SKM-1 (cell line): ENCODE results near the gene CCDC178.

Source experiments
- DNase-seq: peaks from one replicate; lab custom pipeline; 2025; ENCODE audit not compliant: unreplicated experiment; lab: John Stamatoyannopoulos, UW

The CCDC178 gene

DNA sequence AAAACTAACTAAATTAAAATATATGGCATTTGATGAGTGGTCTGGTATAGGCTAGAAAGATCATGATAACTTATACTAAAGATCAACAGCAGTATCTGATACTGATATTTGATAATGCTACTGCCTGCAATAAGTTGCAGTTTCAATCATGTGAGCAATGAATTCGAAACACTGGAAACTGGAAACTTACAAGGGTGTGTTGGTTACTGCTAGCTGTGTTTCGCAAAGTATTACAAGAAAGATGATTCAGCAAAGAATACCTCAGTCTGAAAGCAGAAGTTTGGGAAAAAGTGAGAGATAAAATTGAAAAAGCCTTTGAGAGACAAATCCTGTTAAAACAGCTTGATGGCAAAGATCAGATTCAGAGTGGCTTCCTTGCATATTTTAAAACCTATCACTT is 294.5 kb downstream of the CCDC178 start:
- DNase-seq = peak; percentile 67

DNA sequence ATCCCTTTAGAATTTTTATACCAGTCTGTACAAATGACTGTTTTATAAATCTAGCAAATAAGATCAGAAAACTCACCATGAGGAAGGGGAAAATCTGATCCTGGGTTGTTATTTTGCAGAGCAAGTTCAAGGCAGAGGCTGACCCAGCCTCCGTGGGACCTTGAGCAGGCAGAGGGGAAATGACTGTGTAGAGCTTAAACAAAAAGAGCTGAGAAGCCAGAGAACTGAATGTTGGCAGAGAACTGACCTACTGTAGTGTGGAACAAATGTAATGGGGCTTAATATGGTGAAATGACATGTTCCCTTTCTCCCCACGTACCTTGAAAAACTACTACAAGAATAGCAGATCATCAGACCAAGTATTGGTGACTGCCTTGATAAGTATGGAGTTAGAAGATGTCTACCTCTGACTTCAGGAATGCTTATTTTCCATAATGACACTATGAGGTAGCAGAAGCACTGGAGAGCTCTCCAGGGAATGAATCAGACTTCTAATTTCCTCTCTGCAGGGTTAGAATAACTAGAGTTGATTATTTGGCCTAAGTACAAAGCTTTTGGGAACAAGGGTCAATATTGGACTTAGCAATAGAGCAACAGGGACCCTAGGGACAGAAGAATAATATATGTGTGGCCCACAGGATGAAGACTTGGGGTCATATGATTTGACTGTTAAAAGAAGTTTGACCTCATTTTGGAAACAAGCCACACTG is 304.4 kb downstream of the CCDC178 start:
- no peak for DNase-seq

DNA sequence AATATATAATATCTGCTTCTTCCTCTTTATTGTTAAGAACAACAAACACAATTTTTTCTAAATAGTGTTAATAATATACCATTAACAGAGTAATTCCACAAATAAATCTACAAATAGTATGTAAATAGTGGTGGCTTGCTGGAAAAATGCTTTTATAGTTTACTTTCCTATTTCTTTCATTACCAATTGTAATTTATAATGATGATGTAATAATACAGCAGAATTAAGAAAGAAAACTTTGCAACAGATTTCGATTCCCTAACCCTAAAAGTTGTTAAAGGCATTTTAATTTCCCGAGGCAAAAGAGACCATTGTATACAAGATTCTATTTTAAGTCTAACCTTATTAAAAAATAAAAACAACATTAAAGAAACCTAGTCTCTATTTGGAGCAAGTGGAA is 307.9 kb downstream of the CCDC178 start:
- no peak for DNase-seq

DNA sequence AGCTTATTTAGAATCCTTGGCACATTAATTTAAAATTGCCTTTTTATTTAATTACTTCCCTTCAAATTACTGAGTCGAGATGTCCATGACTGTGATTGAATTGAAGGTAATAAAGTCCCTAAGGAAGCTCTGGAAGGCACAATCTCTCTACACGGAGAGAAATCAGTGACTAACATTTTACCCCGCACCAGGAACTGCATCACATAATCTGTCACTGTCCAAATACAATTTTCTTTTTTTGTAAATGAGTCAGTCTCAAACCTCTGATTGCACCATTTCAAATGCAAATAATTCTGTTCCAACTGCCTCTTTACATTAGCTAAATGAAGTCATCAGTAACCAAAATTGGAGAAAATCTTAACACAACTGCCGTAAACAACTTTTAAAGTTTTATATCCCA is 311.9 kb downstream of the CCDC178 start:
- no peak for DNase-seq

DNA sequence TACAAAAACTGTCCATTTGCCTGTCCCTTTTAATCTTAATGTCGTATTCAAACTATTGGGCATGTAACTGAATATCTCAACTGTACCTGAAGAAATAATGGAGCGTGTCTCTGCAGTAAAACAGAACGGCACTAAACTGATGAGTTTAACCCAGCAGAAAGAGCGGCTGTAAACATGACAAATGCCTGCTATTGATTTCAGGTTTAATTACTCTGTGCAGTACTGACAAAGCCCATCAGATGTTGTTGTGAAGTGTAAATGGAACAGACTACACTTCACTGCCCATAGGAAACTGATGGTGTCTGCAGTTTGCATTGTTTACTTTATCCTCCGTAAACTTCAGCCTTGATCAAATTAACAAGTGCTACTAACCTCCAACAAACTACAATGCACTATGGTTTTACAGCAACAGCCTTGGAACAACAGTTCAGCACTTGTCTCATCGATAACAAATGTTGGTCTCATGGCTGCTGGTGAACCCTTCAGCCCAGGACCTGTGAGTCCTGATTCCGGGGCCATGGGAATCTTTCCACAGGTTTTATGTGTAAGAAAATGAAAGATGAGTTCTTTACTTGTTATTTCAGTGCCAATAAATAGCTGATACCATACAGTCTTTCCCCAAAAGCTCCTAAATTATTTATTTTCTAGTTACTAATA is 316.5 kb downstream of the CCDC178 start:
- DNase-seq = no peak

DNA sequence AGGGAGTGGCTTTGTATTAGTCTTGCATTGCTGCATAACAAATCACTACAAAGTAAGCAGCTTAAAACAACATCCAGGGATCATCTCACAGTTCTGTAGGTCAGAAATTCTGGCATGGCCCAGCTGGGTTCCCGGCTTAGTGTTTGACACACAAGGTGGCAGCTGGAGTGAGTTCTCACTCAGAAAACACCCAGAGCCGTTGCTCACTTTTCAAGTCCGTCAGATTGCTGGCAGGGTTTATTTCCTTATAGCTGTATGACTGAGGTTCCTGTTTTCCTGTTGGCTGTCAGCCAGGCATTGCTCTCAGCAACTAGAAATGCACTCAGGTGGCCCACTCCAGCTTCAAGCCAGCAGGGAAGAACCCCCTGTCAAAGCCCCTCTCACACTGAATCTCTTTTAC is 324.1 kb downstream of the CCDC178 start:
- DNase-seq = peak; percentile 31

DNA sequence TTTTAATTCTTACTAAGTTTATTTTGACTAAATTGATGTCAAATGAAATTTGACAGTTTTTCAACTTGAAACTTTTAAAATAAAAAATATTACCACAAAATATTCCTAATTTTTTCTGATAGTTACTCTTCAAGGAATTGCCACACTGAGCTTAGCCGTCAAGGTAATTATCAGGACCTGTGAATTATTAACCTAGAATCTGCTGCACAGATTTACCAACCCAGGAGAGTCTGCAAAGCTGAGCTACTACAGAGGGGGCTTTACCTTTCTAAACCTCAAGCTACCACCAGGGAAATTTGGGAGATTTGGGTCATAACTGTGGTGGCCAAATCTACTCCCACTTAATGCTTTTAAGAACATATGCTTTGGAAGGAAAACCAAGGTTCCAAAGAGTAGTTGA is 324.6 kb downstream of the CCDC178 start:
- DNase-seq = no peak

DNA sequence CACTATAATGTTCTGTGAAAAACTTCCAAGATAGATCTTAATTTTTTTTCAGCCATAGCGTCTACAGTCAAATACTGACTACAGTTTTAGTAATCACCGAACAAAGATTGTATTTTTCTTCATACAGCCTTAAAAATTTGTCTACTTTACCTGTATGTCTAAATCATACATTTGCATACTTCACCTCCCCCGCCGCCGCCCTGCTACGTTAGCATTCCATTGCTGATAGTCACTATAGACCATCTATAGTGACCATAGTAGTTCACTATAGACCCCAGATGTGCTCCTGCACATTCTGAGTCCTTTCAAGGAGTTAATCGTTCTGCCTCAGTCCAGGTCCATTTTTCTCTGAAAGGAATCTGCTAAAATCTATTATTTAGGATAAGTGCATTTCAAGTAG is 325.0 kb downstream of the CCDC178 start:
- DNase-seq = no peak

DNA sequence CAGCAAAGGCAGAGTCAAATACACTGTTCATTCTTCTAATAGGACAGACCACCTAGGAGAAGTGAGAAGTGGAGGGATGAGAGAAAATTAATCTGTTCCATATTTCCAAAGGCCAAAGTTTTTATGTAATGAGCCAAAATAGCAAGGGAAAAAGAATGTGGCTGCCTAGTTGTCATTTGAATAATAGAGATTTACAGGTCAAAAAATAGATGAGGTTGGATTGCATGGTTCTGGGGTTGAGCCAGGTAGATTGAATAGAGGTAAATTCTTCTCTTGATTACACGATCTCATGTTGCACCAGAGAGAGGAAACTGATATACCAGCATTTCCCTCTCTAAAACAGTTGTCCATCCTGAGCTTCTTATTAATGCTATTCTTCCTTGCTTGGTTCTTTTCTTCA is 325.8 kb downstream of the CCDC178 start:
- no peak for DNase-seq

DNA sequence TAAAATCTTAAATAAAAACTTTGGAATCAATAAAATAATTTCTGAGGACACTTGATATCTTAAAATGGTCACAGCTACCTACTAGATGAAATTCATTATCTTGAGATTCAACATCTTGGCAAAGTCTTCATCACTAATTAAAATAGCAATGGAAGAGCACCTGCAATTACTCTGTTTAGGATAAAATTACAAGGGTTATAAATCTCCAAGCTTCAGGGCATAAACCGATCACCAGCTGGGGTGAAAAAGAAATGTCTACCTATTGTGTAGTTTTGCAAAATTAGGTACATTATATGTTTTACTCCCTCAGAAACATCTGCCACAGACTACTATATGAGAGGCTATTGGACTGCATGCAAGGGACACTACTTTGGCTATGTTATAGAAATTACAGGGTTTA is 327.1 kb downstream of the CCDC178 start:
- DNase-seq = no peak

DNA sequence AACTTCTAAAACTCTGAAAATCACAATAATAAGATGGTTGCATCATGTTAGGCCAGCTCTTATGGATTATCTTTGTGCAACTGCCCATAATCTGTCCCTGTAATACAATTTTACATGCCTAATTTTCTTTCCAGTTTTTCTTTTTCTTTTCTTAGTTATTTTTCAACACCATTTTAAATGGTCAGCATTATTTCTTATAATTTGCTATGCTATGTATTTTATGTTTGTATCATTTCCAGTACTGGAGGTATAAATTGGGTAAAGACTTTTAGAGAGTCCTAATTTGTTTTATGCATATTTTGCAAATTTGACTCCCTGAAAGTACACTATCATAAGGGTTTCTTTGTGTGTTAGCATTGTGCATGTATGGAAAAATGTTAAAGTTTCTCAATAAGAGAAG is 333.0 kb downstream of the CCDC178 start:
- no peak for DNase-seq

DNA sequence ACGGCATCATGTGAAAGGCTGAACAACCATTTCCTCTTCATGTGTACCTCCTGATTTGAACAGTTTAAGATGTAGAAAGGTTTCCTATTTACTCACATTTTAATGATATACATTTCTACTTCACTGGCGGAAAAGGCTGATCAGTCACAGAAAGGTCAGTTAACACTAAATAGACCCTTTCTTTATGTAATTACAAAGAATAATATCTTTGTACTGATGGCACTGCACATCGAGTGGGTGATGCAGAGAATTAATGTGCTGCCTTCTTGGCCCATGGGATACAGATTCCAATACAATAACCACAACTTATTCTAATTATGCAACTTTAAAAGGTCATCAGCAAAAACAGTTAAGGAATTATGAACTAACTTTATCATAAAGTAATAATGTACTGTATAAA is 339.2 kb downstream of the CCDC178 start:
- DNase-seq = no peak

DNA sequence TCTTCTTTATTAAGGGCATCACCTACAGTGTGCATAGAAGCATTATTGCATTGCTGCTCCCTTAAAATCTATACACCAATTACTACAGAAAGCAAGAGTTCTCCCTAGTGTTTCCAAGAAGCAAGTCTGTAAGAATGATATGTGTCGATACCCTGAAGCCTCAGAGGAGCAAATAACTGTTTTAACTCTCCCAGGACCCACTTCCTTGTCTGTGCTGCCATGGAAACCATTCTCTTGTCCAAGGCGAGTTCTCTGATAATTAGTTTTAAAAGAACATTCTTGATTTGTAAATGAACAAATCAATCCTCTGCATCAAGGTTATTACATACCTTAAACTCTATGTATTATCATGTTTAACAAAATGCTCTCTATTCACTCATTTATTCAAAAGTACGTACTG is 340.9 kb downstream of the CCDC178 start:
- no peak for DNase-seq

DNA sequence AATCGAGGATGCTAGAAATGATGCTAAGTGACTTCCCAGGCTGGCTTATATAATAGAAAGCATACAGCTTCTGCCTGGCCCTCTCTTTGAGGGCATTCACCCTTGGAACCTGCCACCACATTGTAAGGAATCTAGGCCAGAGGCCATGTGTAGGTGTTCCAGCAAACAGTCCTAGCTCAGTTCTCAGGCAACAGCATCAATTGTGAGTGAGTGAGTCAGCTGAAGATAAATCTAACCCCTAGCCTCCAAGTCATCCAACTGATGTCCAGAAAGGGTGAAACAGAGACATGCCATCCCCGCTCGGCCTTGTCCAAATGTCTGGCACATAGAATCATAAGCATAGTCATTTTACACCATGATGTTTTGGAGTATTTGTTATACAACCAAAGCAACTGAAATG is 343.4 kb downstream of the CCDC178 start:
- DNase-seq = no peak

DNA sequence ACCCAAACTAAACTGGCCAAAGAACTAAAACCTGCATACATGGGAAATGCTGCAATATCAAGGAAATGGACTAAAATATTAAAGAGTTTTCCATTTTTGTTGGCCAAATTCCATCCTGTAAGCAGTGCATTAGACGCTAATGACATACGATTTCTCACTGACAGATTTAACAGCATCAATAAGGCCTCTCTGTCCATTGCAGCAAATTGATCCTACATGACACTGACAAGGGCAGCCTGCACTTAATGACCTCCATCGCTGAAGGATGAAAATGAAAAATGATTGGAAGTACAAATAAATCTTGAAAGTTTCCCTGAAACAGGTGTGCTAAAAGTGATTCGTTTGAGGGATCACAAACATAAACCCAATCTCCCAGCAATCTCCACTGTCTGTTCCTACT is 350.1 kb downstream of the CCDC178 start:
- DNase-seq = no peak

DNA sequence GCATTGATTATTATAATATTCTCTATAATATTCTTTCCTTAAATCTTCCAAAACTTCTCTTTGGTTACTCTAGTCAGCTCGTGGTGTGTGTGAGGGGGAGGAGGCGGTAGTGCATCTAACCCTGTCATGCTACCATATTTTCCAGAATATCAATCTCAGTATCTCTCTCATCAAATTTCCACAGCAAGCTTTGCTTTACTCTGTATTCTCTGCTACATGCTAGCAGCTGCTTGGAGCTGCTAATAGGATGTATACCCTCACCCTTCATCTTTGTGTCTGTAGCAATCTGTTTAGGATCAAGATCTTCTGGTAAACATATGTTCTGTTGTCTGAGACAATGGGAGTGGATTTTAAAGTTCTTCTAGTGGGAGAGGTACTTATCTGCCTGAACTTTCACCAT is 363.9 kb downstream of the CCDC178 start:
- DNase-seq = no peak

DNA sequence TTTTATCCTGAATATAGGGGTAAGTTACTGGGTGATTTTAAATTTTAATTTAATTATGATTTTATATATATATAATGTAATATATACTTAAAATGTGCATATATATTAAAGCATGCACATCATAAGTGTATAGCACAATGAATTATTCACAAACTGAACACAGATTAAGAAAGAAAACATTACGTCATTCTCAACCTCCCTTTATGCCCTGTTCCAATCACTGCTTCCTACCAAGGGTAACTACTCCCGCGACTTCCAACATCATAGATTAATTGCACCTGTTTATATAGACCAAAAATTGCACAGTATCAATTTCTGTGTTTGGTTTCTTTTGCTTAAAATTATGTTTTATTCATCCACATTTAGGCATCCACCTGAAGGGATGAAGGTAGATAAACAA is 366.4 kb downstream of the CCDC178 start:
- DNase-seq = no peak

DNA sequence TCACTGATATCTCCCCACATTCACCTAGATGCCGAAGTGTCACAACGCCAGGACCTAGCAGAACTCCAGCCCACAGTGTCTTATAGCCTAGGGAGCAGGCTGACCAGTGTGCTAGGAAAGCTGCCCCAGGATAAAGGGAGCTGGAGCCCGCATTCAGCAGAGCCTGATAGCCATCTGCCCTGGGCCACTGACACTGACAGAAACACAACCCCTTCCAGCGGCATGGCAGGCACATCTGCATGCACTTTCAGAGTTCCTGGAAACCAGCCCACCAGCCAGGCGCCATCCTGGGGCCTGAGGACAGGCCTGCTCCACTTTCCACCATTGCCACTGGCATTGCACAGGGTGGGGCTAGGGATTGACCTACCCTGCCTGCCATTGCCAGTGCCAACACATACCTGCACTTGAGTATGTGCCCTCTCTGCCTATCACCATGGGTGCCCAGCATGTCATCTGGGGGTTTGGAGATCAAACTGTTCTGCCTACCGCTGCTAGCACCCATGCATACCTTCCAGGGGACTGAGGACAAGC is 377.6 kb downstream of the CCDC178 start:
- DNase-seq = no peak

DNA sequence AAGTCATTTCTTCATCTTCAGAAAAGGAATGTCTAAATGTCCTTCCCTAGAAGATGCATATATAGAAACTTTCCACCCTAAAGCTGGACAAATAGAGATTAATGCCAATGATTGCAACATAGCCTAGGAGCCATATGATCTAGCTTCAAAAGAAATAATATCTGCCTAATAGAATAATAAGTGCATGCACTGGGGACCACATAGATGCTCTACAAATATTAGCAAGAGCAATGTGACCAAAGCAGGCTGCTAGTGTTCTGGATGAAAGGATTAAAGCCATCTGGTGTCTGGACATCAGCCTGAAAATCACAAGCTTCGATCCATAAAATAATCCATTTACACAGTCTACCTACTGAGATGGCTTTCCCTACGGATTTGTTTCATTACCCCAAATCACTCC is 387.6 kb downstream of the CCDC178 start:
- no peak for DNase-seq

DNA sequence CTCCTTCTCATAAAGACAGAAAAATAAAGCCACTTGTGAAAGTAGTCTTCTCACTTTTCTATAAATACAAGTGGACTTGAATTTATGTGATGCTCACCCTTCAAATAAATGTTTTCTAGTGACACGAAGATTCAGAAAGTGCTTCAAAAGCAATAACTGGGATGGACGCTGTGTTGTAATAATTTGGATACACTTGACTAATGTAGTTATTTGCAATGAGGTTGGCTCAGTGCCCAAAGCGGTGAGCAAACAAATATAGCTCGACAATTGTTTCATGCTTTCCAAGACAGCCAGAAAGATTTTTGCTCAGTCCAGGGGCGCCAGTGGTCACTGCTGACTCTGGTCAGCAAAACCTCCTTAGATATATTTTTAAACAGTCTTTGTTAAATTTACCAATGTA is 389.1 kb downstream of the CCDC178 start:
- no peak for DNase-seq

DNA sequence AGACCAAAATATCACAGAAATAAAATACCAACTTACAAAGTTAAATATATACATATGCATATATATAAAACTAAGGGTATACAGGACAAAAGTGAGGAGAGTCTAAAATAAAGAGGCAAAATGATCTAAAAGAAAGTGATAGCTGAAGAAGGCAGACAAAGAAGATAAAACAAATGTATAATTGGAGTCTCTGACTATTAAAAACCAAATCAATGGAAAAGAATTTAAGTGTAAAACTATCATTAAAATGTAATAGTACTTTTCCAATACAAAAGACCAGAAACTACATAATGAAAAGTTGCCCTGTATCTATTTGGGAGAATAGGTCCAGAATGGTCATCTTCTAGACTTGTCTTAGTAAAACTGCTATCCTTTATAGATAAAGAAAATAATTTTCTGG is 400.3 kb downstream of the CCDC178 start:
- no peak for DNase-seq

DNA sequence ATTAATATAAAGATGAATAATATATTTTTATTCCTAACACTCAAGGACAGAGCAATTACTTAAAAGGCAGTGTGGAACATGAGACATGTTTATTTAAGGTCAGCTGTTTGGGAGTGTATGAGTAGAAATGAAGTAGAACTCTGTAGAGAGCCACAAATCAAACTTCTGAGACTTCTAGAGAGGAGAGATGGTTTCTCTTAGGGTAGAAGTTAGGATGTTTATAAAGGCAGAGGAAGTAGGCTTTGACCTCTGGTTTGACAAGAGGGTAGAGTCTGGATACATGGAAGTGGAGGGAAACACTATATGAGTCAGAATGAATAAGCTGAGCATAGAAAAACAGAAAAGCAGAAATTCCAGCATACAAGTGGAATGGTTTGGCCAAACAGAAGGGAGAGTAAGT is 405.6 kb downstream of the CCDC178 start:
- no peak for DNase-seq

DNA sequence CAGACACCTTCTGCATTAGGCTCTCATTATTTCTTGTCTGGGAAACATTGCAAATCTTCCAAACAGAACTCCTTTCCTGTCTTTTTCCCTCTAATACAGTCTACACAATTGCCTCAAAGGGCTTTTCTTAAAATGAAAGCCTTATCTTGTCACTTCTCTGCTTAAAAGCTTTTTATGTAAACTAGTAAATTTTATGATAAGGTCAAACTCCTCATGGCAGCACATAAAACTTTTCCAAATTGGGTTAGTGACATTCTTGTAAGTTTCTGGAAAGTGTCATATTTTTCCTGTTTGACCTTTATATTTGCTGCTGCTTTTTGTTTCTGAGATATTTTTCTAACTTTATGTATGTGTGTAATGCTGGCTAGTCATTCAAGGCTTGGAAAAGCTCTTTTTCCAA is 406.3 kb downstream of the CCDC178 start:
- no peak for DNase-seq
